Caco-2 (cell line): ENCODE measurements around the gene SRMS. TPM values are rescaled to one million over a fixed set of nuclear protein-coding genes. Genes with fewer than 3 reads are reported as not detected.

Source experiments
- Bru-seq: library from RNA; stranded (reverse); fragments of 400-500 nt; gene quantifications from one replicate; lab custom pipeline; 2021; lab: Mats Ljungman, UMichigan
- BruChase-seq, 2 experiments: library from RNA; stranded (reverse); fragments of 400-500 nt; gene quantifications; one replicate each; lab custom pipeline; 2021; lab: Mats Ljungman, UMichigan
- BruUV-seq: library from RNA; stranded (reverse); fragments of 400-500 nt; replicated peaks from 2 replicates; lab custom pipeline; 2021; lab: Mats Ljungman, UMichigan
- CTCF ChIA-PET: fragments of 300-600 bp; sonication (Branson Sonifier 250); formaldehyde crosslinking; loops from one replicate; lab custom pipeline; 2022; ENCODE audit warnings: antibody characterized with exemption; lab: Charles Lee
- POLR2A ChIA-PET: fragments of 300-600 bp; sonication (Branson Sonifier 250); formaldehyde crosslinking; loops from one replicate; lab custom pipeline; 2022; ENCODE audit warnings: antibody characterized with exemption; lab: Charles Lee
- DNase-seq, 2 experiments: peaks; one replicate each; pipeline versions ENCODE4 v3.0.0 to v3.0.0-alpha.2; 2020 to 2022
- H3K27me3 ChIP-seq: replicated peaks from 2 replicates; pipeline ENCODE4 v1.6.0; 2011; ENCODE audit warnings: low read length; ENCODE audit not compliant: control insufficient read depth, insufficient read depth
- H3K36me3 ChIP-seq: 2 replicates; pipeline ENCODE4 v1.5.1; 2011; ENCODE audit warnings: low read length; ENCODE audit not compliant: control insufficient read depth, insufficient read depth
- H3K4me1 ChIP-seq: fragments of 250-450 bp; sonication (Bioruptor Pico); 2 replicates; pipeline ENCODE4 v1.5.1; 2020; ENCODE audit warnings: mild to moderate bottlenecking
- H3K4me3 ChIP-seq: 2 replicates; pipeline ENCODE4 v1.5.1; 2011; ENCODE audit warnings: low read depth, mild to moderate bottlenecking, control low read depth, low read length
- H3K9me3 ChIP-seq: fragments of 250-450 bp; sonication (Bioruptor Pico); 2 replicates; pipeline ENCODE4 v1.5.1; 2020; ENCODE audit warnings: mild to moderate bottlenecking, moderate library complexity
- H3K27ac Mint-ChIP-seq: one replicate; pipeline ENCODE4 v1.8.0; 2022; ENCODE audit warnings: mixed read lengths; ENCODE audit not compliant: unreplicated experiment
- H3K27me3 Mint-ChIP-seq: one replicate; pipeline ENCODE4 v1.8.0; 2022; ENCODE audit warnings: mixed read lengths; ENCODE audit not compliant: insufficient read depth, unreplicated experiment
- H3K36me3 Mint-ChIP-seq: one replicate; pipeline ENCODE4 v1.8.0; 2022; ENCODE audit warnings: mild to moderate bottlenecking, mixed read lengths; ENCODE audit not compliant: insufficient read depth, unreplicated experiment
- H3K4me1 Mint-ChIP-seq: one replicate; pipeline ENCODE4 v1.8.0; 2022; ENCODE audit warnings: low read depth, mixed read lengths; ENCODE audit not compliant: unreplicated experiment
- H3K4me3 Mint-ChIP-seq: one replicate; pipeline ENCODE4 v1.8.0; 2022; ENCODE audit warnings: mild to moderate bottlenecking, moderate library complexity, mixed read lengths; ENCODE audit not compliant: unreplicated experiment
- H3K9me3 Mint-ChIP-seq: one replicate; pipeline ENCODE4 v1.8.0; 2022; ENCODE audit warnings: mixed read lengths; ENCODE audit not compliant: unreplicated experiment
- intact Hi-C: fragments of 100-400 bp; cut with micrococcal nuclease; formaldehyde crosslinking; loops from one replicate; pipeline ENCODE4 v1.10.0; 2022; ENCODE audit not compliant: unreplicated experiment
- long read RNA-seq: library from polyadenylated mRNA; stranded (forward); transcript quantifications from one replicate; pipeline ENCODE4 v2.0.0, GENCODE V29; 2022
- total RNA-seq: library from RNA; stranded (reverse); gene quantifications from 2 replicates; pipeline ENCODE4 v1.2.3, GENCODE V29; 2022
- TF ChIP-seq, protein P1 (sequence below), 2 experiments: fragments of 200-600 bp in 1 of 2; IDR thresholded peaks; 1 replicate in 1 of 2; 2 replicates in 1 of 2; pipeline versions ENCODE4 v1.5.1 to v1.8.0; 2011 to 2022; ENCODE audit warnings: antibody characterized with exemption in 1 of 2, control low read depth in 1 of 2, inconsistent platforms in 1 of 2, low read depth in 1 of 2, low read length in 1 of 2, mild to moderate bottlenecking in 1 of 2, moderate library complexity in 1 of 2; ENCODE audit not compliant: insufficient read depth in 1 of 2, severe bottlenecking in 1 of 2, unreplicated experiment in 1 of 2

Gene SRMS, protein sequence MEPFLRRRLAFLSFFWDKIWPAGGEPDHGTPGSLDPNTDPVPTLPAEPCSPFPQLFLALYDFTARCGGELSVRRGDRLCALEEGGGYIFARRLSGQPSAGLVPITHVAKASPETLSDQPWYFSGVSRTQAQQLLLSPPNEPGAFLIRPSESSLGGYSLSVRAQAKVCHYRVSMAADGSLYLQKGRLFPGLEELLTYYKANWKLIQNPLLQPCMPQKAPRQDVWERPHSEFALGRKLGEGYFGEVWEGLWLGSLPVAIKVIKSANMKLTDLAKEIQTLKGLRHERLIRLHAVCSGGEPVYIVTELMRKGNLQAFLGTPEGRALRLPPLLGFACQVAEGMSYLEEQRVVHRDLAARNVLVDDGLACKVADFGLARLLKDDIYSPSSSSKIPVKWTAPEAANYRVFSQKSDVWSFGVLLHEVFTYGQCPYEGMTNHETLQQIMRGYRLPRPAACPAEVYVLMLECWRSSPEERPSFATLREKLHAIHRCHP
- total RNA-seq, result not detected in 2 replicates
- Bru-seq, nascent RNA, result percentile 9 among the genes with signal in this experiment
- percentile 18 among the genes with signal in this experiment for BruChase-seq, experiment 1, labeled RNA remaining after a 2-hour chase
- percentile 10 among the genes with signal in this experiment for BruChase-seq, experiment 2, labeled RNA remaining after a 6-hour chase
- long read RNA-seq, result 0 reads

DNA sequence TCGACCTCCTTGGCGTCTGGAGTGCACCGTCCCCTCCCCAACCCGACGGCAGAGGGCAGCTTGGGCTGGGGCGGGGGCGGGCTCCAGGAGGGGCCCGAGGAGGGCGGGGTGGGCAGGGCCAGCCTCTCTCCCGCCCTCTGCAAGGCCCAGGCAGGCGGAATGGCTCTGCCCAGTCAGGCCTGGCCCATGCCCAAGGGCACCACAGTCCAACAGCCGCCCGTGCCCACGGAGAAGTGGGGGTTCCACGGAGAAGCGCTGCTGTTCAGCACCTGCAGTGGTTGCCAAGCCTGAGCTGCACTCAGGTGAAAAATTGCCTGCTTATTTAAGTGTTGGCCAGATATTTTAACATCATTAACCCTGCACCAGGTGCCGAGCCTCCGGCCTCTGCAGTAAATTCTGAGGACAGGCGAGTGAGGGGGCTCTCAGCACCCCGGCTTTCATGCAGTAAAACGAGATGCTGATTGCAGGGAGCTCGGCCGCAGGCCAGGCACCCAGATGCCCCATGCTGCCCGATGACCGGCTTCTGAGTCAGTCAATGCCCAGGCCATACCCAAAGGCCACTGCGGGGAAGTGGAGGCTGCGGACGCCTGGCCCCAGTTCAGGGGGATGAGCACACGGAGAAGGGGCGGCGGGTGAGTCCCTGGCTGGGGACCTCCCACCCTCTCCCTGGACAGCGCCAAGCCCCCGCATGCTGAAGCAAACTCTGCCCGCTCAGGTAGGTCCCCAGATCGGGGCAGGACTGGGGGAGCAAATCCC, at the start of gene SRMS:
Gene SRMS (minus strand): TSS at position 25 of the 756 bp plus-strand sequence. CDS start 286 bp downstream, outside the sequence.
- no peak within 1 kb of the TSS for H3K27ac Mint-ChIP-seq
- POLR2A ChIA-PET, result no interaction called here

DNA sequence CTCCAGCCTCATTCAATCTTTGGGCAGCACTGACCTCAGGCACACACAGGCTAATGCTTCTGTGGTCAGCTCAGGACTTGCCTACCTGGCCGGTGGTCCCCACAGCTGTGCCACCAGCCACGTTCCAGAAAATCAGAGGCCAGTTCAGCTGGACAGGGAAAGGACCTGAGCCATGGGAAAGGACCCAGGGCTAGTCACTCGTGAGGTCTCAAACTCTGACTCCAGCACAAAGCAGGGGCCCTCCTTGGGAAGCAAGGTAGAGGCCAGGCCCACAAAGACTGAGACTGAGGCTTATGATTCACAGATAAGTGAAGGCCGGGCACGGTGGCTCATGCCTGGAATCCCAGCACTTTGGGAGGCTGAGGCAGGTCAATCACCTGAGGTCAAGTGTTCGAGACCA, 48.9 kb upstream of the SRMS start:
- H3K4me1 Mint-ChIP-seq, result no peaks in the 10 kb centered on the region
- peaks cover 16% of the 10 kb centered on the region for H3K36me3 Mint-ChIP-seq
- TF ChIP-seq, protein P1, sequence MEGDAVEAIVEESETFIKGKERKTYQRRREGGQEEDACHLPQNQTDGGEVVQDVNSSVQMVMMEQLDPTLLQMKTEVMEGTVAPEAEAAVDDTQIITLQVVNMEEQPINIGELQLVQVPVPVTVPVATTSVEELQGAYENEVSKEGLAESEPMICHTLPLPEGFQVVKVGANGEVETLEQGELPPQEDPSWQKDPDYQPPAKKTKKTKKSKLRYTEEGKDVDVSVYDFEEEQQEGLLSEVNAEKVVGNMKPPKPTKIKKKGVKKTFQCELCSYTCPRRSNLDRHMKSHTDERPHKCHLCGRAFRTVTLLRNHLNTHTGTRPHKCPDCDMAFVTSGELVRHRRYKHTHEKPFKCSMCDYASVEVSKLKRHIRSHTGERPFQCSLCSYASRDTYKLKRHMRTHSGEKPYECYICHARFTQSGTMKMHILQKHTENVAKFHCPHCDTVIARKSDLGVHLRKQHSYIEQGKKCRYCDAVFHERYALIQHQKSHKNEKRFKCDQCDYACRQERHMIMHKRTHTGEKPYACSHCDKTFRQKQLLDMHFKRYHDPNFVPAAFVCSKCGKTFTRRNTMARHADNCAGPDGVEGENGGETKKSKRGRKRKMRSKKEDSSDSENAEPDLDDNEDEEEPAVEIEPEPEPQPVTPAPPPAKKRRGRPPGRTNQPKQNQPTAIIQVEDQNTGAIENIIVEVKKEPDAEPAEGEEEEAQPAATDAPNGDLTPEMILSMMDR (IDR thresholded peaks at IDR 0.05; ENCODE audit: insufficient read depth in 1 of 2, low read depth in 1 of 2, low read length in 1 of 2, severe bottlenecking in 1 of 2, unreplicated experiment in 1 of 2), result no peak
- no peaks in the 10 kb centered on the region for H3K9me3 ChIP-seq
- H3K27me3 ChIP-seq, result no peaks in the 10 kb centered on the region
- H3K4me1 ChIP-seq, result no peaks in the 10 kb centered on the region
- no peaks in the 10 kb centered on the region for H3K36me3 ChIP-seq
- H3K27me3 Mint-ChIP-seq, result no peaks in the 10 kb centered on the region
- CTCF ChIA-PET, result no interaction called here
- H3K27ac Mint-ChIP-seq, result no peak overlapping the region
- DNase-seq, result no peak
- no TSS peak for BruUV-seq
- no peak overlapping the region for H3K4me3 ChIP-seq
- POLR2A ChIA-PET, result no interaction called here
- intact Hi-C loops, result no loop called here
- no peaks in the 10 kb centered on the region for H3K9me3 Mint-ChIP-seq
- no peak overlapping the region for H3K4me3 Mint-ChIP-seq

More for the DNA sequence above, at the start of gene SRMS:
- no peak within 1 kb of the TSS for H3K4me3 Mint-ChIP-seq
- no peaks in the 10 kb centered on the region for H3K27me3 Mint-ChIP-seq
- intact Hi-C loops, result no loop called here
- TF ChIP-seq, protein P1 (IDR thresholded peaks at IDR 0.05; ENCODE audit: insufficient read depth in 1 of 2, low read depth in 1 of 2, low read length in 1 of 2, severe bottlenecking in 1 of 2, unreplicated experiment in 1 of 2), result no peak
- peaks cover 22% of the 10 kb centered on the region for H3K4me1 Mint-ChIP-seq
- Histone ChIP-seq H3K27me3 (no peaks in the 10 kb centered on the region), H3K9me3 (peaks cover under 1% of the 10 kb centered on the region), H3K36me3 (no peaks in the 10 kb centered on the region), H3K4me3 (no peak within 1 kb of the TSS), H3K4me1 (peaks cover 28% of the 10 kb centered on the region)
- no peak for DNase-seq
- CTCF ChIA-PET, result interaction anchor here (1.8 kb wide), 1 partner anchor 10 kb away, joined by 6 read pairs; no protein-coding TSS in a partner anchor
- H3K9me3 Mint-ChIP-seq, result no peaks in the 10 kb centered on the region
- no TSS peak for BruUV-seq
- no peaks in the 10 kb centered on the region for H3K36me3 Mint-ChIP-seq
